HuH-7.5 (cell line): Measurements from ENCODE around the gene DYNLT2.
"Not testable (repeated sequence)": the region's sequence is repeated elsewhere in the genome, so short reads cannot be mapped to it uniquely, and the experiment has no call there.

Experiments used
- DNase-seq: peaks from one replicate; pipeline ENCODE4 v3.0.0; 2011; ENCODE audit warnings: low spot score

The DYNLT2 gene

GRCh38 chr6:169783971-169784820, 32.8 kb upstream of the DYNLT2 start:
- no peak for DNase-seq

DNA sequence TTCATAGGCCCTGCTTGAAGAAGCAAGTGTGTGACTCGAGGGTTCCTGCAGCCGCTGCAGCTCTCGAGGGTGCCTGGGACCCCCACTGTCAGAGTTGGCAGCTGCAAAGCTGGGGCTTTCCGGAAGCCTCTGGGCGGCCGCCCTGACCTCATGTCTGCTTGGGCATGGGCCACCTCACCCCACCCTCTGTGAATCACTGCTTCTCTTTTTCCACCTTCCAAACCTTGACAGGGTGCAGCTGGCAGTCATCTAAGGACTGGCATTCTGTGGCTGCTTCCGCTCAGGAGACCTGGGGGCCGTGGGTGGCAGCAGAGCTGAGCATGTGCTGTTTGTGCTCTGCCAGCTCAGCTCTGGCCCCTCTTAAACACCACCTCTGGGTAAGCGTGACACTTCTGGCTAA, 32.0 kb upstream of the DYNLT2 start:
- DNase-seq = no peak

DNA sequence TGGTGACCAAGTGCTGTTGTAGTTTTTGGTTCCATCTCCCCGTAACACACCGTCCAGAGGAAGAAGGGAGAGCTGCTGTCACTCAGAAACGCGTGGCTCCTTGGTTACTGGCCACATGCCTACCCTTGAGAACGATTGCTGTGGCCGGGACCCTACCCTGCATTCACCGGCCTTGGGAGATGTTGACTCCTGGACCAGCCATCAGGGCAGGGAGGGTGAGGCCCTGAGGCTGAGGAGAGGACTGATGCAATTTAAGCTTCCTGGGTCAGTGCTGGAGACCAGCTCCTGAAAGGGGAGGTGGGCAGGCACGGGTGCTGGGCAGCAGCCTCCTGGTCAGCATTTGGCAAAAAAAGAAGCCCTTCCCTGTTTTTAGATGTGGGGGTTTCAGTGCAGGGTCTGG, 31.6 kb upstream of the DYNLT2 start:
- no peak for DNase-seq

DNA sequence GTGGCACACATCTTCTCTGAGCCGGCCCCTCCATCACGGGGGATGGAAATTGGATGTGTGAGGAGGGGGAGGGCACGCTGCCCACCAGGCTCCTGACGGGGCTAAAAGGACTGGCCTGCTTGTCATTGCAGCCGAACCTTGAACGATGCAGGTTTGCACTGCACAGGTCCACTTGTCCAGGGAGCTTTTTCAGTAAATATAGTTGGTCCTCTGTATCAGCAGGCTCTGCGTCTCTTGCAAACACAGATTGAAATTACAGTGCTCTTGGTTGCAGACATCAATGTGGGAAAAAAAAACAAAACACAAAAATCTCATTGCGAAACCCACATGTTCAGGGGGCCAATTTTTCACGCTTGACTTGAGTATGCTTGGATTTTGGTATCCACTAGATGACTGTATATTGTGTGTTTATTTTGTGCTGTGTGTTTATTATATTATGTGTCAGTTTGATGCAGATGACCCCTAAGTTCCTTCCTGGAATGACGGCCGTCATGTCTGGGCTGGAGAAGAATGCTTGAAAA, 29.3 kb upstream of the DYNLT2 start:
- no peak for DNase-seq

DNA sequence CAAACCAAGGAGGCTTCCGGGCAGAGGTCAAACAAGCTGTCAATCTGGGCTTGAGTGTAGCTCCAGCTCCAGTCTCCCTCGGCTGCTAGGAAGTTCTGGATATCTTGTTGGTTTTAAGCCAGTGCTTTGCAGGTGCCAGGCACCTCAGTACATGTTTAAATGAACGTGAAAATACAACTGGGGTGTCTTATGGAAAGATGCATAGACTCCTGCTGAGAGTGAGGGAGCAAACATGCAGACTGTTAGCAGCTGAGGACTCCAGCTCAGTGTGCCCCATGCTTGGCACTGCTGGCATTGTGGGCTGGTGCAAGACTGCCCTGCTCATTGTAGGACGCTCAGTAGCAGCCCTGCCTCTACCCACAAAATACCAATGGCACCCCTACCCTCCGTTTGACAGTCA, 28.5 kb upstream of the DYNLT2 start:
- no peak for DNase-seq

- DNase-seq = no peak
Measured at GRCh38 chr6:169779092-169779815, 27.9 kb upstream of the DYNLT2 start.

DNA sequence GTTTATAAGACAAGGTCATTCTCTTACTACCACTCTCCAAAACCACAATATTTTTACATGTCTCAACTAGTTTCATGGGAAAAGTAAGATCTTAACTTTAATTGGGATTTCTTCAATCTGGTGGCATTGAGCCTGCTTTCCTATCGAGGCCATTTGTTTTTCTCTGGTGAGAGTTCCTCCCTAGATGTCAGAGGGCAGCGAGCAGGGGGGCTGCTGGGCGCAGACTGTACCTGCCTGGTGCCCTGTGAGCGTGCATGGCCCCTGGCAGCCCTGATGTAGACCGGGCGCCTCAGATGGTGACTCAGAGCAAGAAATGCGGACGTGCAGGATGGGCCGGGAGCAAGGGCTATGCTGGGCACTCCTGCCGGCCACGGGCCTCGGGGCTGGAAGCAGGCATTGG, 27.3 kb upstream of the DYNLT2 start:
- DNase-seq = no peak

DNA sequence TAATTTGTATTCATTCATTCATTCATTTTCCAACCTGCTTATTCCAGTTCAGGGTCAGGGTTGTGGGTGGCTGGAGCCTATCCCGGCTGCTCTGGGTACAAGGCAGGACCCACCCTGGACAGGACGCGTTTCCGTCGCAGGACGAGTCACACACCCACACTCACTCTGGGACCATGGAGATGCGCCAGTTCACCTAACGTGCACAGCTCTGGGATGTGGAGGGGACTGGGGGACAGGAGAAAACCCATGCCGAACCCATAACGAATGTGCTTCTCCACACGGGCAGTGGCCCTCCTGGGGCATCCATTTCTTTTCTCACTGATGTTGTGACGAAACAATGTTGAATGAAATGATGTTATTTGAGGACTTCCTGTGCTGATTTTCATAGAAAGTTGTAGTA, 26.5 kb upstream of the DYNLT2 start:
- DNase-seq = no peak

GRCh38 chr6:169776379-169776778, 25.0 kb upstream of the DYNLT2 start:
- no peak for DNase-seq

- DNase-seq = no peak
Measured at GRCh38 chr6:169775321-169775720, 23.9 kb upstream of the DYNLT2 start.

DNA sequence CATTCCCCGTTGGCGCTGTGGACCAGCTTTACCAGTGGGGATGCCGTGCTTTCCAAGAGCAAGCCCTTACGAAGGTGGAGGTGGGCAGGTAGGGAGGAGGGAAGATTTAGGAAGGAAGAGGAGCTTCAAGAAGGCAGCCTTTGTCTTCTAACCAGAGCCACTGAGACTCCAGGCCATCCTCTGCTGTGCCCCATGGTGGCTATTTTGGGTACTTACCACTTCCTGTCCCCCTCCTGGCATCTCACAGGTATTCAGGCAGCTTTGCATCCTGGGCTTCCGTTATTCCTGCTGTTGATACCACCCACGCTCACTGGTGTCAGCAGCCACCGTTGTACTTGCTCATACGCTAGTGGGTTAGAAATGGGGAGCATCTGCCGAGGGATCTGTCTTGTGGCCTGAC, 23.0 kb upstream of the DYNLT2 start:
- DNase-seq = no peak

DNA sequence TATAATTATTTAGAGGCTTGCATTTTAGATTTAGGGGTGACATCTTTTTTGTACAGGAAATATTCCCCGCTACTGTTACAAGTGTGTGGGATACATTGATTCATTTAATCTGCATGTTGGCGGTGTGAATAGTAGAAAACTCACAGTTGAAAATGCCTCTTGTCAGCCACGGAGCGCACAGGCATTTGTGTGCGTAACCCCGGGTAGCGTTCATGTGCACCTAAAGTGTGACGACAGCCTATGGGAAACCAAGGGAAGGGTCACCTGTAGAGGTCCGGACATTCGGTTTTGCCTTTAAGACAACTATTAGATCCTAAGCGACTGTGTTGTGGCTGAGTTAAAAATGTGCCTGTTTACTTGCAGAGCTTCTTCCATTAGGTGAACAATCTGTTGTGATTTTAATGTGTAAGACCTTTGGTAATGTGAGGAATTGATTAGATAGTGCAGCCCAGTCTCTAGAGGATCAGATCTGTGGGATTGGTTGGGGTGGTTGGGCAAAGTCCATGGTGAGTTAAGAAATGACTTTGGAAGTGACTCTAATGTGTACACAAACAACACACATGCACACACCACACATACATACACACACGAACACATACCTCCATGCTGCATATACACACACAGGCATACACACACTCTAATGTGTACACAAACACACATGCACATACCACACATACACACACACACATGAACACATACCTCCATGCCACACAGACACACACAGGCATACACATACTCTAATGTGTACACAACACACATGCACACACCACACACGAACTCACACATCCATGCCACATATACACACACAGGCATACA, 15.8 kb upstream of the DYNLT2 start:
- no peak for DNase-seq

DNA sequence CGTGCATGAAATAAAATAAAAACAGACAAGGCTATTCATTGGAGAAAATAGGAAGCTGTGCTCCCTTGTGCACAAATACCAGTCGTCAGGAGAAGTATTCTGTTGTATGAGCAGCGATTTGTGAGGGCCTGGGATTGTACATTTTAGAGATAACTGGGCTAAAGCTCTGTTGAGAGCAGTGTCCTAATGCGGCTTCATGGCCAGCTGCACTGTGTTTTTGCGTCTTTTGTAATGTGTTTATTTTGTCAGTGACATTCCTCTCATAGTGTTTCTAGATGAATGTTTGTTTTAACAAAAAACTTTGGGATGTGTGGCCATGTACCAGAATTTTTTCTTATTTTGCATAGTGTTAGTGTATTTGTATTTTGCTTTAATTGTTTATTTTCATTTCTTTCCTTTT, 14.9 kb upstream of the DYNLT2 start:
- DNase-seq = no peak

GRCh38 chr6:169765789-169766188, 14.4 kb upstream of the DYNLT2 start:
- DNase-seq = not testable (repeated sequence)

DNA sequence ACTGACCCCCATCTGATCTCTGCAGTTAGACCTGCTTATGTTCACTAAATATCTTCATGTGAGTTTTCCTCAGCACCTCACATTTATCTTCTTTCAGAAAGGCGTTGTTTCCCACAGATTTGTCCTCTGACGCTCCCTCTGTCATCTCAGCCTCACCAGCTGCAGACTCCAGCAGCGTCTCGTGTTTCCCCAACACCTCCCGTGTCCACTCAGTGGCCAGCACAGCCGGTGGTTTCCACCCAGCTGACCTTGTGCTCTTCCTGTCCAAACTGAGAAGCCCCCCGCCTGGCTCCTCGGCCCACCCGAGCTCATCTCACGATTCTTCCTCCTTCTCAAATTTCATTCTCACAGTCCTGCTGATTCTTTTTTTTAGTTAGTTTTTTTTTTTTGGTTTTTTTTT, 12.5 kb upstream of the DYNLT2 start:
- no peak for DNase-seq

GRCh38 chr6:169763308-169763707, 11.9 kb upstream of the DYNLT2 start:
- no peak for DNase-seq

DNA sequence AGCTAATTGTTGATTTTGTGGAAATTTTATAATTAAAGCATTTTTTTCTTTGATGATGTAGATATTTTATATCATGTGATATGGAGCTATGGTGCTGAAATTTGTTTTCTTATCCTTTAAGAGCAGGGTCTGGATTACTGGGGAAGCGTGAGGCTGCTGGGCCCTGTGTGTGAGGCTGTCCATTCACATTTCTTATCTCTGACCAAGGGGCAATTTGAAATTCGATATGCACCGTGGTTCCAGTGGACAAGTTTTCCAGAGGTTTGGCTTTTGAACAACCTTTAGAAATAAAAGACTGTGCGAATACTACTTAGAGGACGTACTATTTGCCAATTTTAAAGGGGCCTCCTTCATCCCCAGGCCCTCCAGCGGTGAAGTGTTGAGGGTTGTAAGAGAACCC, 3.8 kb upstream of the DYNLT2 start:
- DNase-seq = no peak

DNA sequence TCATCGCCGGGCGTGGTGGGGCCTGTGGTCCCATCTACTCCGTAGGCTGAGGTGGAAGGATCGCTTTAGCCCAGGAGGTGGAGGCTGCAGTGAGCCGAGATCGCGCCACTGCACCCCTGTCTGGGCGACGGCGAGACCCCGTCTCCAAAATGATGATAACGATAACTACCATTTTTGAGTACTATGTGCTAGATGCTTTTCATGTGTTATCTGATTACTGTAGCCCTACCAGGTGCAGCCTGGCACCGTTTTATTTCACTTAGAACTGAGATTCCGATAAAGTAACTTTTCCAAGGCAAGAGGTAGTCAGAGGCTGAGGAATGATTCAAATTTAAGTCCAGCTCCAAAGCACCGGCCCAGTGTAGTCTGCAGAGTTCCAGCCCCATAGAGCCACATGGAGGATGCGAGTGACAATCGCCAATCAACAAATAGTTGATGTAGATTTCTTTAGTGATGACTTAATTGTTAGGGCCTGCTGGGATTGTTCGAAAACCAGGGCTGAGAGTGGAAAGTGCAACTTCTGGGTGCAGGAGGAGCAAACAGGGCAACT, 777 bp upstream of the DYNLT2 start:
- no peak for DNase-seq

DNA sequence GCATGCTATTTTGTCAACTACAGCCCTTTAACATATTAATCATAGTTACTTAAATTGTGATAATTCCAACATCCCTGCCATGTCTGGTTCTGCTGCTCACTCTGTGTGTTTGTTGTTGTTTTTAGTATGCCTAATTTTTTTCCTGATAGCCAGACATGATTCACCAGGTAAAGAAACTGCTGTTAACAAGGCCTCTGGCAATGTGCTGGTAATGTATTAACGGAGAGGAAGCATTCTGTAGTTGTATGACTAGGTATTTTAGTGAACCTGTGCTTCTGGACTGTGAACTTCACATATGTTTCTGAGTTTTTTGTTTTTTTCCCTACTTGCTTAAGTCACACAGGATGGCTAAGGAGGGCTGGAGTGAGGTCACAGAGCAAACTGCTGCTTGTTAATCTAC, 4.8 kb downstream of the DYNLT2 start:
- no peak for DNase-seq

DNA sequence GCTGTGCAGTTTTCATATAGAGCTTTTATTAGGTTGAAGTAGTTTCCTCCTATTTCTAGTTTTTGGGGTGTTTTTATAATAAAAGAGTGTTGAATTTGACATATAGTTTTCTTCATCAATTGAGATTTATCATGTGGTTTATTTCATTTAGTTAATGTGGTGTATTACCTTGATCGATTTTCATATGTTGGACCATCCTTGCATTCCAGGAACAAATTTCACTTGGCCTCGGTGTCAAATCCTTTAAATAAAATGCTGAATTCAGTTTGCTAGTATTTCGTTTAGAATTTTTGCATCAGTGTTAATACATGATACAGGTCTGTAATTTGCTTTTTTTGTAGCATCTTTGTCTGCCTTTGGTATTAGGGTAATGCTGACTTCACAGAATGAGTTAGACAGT, 6.0 kb downstream of the DYNLT2 start:
- no peak for DNase-seq

DNA sequence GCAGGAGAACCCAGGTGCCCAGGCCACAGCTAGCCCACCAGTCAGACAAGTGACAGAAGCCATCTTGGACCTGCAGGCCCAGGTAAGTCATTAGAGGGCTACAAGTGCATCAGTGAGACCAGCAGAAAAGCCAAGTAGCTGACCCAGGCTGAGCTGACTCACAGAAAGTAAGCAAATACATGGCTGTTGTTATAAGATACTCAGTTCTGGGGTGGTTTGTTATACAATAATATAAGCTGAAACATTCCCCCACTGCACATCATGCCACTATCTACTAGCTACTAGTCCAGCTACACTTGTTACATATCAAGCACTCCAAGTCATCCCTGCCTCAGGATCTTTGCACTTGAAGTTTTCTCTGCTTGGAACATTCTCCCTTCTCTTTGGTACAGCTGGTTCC, 10.0 kb downstream of the DYNLT2 start:
- DNase-seq = no peak

- DNase-seq = no peak
Measured at GRCh38 chr6:169738976-169739529, 12.3 kb downstream of the DYNLT2 start.
